Spleen (tissue), 11 donors: ENCODE measurements around the gene ADIPOR2. TPM values are rescaled to one million over a fixed set of nuclear protein-coding genes. Genes with fewer than 3 reads are reported as not detected.

ENCODE experiments used
- DNase-seq: peaks from one replicate; pipeline ENCODE4 v3.0.0-alpha.2; 2020
- H3K27ac ChIP-seq, 8 donors: fragments of 200-600 bp; sonication (generic) in 7 of 8; 1 replicate in 4 of 8; 2 replicates in 4 of 8; pipeline versions ENCODE4 v1.5.0 to v1.8.0; 2016 to 2021; ENCODE audit warnings: inconsistent platforms in 4 of 8, mild to moderate bottlenecking in 4 of 8, moderate library complexity in 1 of 8
- H3K27me3 ChIP-seq, 7 donors: fragments of 200-600 bp; sonication (generic) in 6 of 7; replicated peaks in 1 of 7; 1 replicate in 4 of 7; 2 replicates in 3 of 7; pipeline versions ENCODE4 v1.5.0 to v1.8.0; 2016 to 2021; ENCODE audit warnings: inconsistent platforms in 3 of 7, mild to moderate bottlenecking in 1 of 7
- H3K36me3 ChIP-seq, 6 donors: fragments of 200-600 bp; sonication (generic) in 5 of 6; 1 replicate in 4 of 6; 2 replicates in 2 of 6; pipeline versions ENCODE4 v1.5.0 to v1.8.0; 2016 to 2021; ENCODE audit warnings: inconsistent platforms in 2 of 6
- H3K4me1 ChIP-seq, 6 donors: fragments of 200-600 bp; sonication (generic) in 5 of 6; 1 replicate in 3 of 6; 2 replicates in 3 of 6; pipeline versions ENCODE4 v1.5.0 to v1.8.0; 2016 to 2021; ENCODE audit warnings: inconsistent platforms in 3 of 6
- H3K4me3 ChIP-seq, 8 donors: fragments of 200-600 bp; sonication (generic) in 7 of 8; 1 replicate in 4 of 8; 2 replicates in 4 of 8; pipeline versions ENCODE4 v1.5.0 to v1.8.0; 2016 to 2021; ENCODE audit warnings: inconsistent platforms in 4 of 8, mild to moderate bottlenecking in 4 of 8, moderate library complexity in 2 of 8
- H3K9me3 ChIP-seq, 8 donors: fragments of 200-600 bp; sonication (generic) in 7 of 8; 1 replicate in 4 of 8; 2 replicates in 4 of 8; pipeline versions ENCODE4 v1.5.0 to v1.8.0; 2016 to 2021; ENCODE audit warnings: inconsistent platforms in 4 of 8
- POLR2A ChIP-seq, 3 donors: fragments of 450-650 bp; IDR thresholded peaks; one replicate each; pipeline ENCODE4 v1.5.1; 2017; ENCODE audit warnings: antibody characterized with exemption in 3 of 3, mild to moderate bottlenecking in 1 of 3
- POLR2AphosphoS5 ChIP-seq, 3 donors: sonication (generic); formaldehyde crosslinking; IDR thresholded peaks; one replicate each; pipeline ENCODE4 v1.5.1; 2017; ENCODE audit warnings: antibody characterized with exemption in 3 of 3
- WGBS, 5 donors: extraction: QIAGEN DNeasy Blood & Tissue Kit in 3 of 5; methylation state at CpG; one replicate each; pipeline versions ENCODE4 v1.1.5 to v1.1.7; 2013 to 2018; 5-methylcytosine and 5-hydroxymethylcytosine counted together
- intact Hi-C: fragments of 100-400 bp; cut with DNase I; formaldehyde crosslinking; loops from one replicate; pipeline ENCODE4 v1.15.0; 2023; ENCODE audit warnings: low total_unique reads
- polyA plus RNA-seq, 3 donors: library from polyadenylated mRNA; stranded (reverse); fragments of 200-250 nt; gene quantifications; one replicate each; pipeline ENCODE4 v1.2.1, GENCODE V29; 2013
- total RNA-seq, 7 donors: library from RNA; depleted of rRNA in 3 of 7; stranded (reverse); fragments of >200 nt in 3 of 7; fragmentation: NEBNext Ultra II Directional in 4 of 7; extraction: Animal tissue kit (Norgen Biotek cat#: 25700) in 4 of 7; gene quantifications; one replicate each; pipeline versions ENCODE4 v1.1.0 to v1.2.1, GENCODE V29; 2016 to 2021
- TF ChIP-seq, protein P1 (sequence below), 11 experiments: fragments of 200-600 bp in 7 of 11; fragments of 450-650 bp in 4 of 11; sonication (generic) in 4 of 11; IDR thresholded peaks in 8 of 11; conservative IDR thresholded peaks in 3 of 11; 1 replicate in 7 of 11; 2 replicates in 4 of 11; pipeline versions ENCODE4 v1.4.0 to v1.8.0; 2016 to 2021; ENCODE audit warnings: antibody characterized with exemption in 11 of 11, inconsistent platforms in 4 of 11, mild to moderate bottlenecking in 1 of 11
- donor health status: healthy with polysubstance abuse.
- donor health status: DM: no; HTN: no; CAD: no; lungs with moderate emphysema.
- donor health status: DM: no; HTN: no; CAD: no.
- donor health status: Bipolar disorder and iron deficiency.
- donor health status: healthy.
- donor health status: DM: no; HTN: no; CAD: no.
- donor health status: DM: yes; HTN: yes; CAD: no.

ADIPOR2 gene
- total and polyA plus RNA-seq, 10 donors, result 12.9 to 43.7 (median 38.8) TPM

DNA sequence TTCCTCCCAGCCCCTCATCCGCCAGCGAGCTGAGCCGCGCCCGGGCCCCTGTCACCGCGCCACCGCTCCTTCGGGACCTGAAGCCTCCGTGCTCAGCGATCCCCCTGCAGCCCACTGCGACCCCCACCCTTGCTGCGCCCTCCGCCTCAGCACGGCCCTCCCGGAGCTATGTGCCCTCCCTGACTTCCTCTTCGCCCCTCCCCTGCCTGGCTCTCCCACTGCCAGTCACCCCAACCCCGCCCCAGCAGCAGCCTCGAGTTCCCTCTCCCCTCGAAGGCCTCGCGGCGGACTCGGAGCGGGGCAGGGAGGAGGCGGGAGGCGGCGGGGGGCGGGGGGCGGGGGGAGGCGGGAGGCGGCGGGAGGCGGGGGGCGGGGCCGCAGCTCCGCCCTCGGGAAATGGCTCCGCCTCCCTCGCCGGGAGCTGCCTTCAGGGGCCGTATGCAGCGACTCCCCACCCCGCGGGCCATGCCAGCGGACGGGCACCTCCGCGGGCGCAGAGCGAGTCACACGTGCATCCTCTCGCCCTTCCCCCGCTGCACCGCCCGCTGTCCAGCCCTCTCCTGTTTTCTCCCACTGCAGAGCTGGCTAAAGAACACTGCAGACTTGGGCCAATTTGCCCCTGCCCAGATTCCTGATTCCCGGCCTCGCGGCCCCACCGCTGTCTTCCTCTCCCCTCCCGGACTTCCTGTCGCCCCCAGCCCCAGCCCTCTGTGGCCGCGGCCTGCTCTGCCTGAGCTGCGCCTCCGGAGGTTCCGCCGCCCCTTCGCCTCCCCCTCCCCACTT, 29.1 kb upstream of the ADIPOR2 start:
- peak overlapping the region in 7 of 8 donors; percentile 34 to 74 (median 53) for H3K4me3 ChIP-seq
- TF ChIP-seq POLR2A (IDR thresholded peaks at IDR 0.05) (peak in 1 of 3 donors; percentile 44), POLR2AphosphoS5 (IDR thresholded peaks at IDR 0.05) (peak; percentile 90 to 92 (median 92))
- TF ChIP-seq, protein P1, sequence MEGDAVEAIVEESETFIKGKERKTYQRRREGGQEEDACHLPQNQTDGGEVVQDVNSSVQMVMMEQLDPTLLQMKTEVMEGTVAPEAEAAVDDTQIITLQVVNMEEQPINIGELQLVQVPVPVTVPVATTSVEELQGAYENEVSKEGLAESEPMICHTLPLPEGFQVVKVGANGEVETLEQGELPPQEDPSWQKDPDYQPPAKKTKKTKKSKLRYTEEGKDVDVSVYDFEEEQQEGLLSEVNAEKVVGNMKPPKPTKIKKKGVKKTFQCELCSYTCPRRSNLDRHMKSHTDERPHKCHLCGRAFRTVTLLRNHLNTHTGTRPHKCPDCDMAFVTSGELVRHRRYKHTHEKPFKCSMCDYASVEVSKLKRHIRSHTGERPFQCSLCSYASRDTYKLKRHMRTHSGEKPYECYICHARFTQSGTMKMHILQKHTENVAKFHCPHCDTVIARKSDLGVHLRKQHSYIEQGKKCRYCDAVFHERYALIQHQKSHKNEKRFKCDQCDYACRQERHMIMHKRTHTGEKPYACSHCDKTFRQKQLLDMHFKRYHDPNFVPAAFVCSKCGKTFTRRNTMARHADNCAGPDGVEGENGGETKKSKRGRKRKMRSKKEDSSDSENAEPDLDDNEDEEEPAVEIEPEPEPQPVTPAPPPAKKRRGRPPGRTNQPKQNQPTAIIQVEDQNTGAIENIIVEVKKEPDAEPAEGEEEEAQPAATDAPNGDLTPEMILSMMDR (IDR thresholded peaks at IDR 0.05 in 8 of 11, conservative IDR thresholded peaks at IDR 0.05 in 3 of 11), result peak in 1 of 11 experiments; percentile 15
- WGBS, 5 donors, result 1 to 7% (median 2%) methylated on average over 35 to 69 of the region's 69 CpGs
- intact Hi-C loops, result no loop called here
- peaks cover 0 to 37% (median 12%) of the 10 kb centered on the region in 6 donors for H3K4me1 ChIP-seq
- no peaks in the 10 kb centered on the region for H3K36me3 ChIP-seq
- H3K27ac ChIP-seq, result peak overlapping the region; percentile 49 to 92 (median 86)
- H3K27me3 ChIP-seq, result no peaks in the 10 kb centered on the region
- H3K9me3 ChIP-seq, result no peaks in the 10 kb centered on the region
- peak; percentile 96 for DNase-seq

DNA sequence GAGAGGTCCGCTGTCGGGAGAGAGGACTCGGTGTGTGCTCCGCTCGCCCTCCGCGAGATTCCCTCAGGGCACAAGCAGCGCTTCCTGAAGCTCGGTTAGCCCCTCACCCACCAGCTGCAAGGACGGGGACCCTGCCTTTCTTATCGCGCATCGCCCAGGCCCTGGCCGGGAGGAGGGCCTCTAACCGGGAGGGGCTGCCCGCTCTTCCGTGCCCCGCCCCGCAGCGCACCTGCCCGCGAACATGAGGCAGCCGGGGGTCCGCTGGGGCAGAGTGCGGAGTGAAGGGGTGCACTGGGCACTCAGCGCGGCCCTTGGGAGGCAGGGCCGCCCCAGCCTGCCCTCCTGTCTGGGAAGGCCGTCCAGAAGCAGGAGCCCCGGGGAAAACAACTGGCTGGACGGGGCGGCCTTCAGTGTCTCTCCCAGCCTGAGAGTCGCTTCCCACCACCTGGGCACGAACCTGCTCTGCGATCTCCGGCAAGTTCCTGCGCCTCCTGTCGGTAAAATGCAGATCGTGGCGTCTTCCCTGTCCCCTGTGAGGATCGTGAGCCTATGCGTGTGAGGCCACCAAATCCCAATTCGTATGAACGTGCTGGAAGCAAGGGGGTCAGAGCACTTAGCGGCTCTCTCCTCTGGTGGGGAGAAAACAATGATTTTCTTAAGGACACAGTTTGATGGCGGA, 28.0 kb upstream of the ADIPOR2 start:
- peak overlapping the region; percentile 37 to 84 (median 69) for H3K27ac ChIP-seq
- H3K9me3 ChIP-seq, result no peaks in the 10 kb centered on the region
- no peaks in the 10 kb centered on the region for H3K36me3 ChIP-seq
- peak overlapping the region in 3 of 8 donors; percentile 8 to 53 (median 20) for H3K4me3 ChIP-seq
- WGBS, 5 donors, result 32 to 66% (median 54%) methylated on average over 17 to 46 of the region's 46 CpGs
- DNase-seq, result peak; percentile 82
- intact Hi-C loops, result no loop called here
- no peak for TF ChIP-seq POLR2A (IDR thresholded peaks at IDR 0.05)
- TF ChIP-seq POLR2AphosphoS5 (IDR thresholded peaks at IDR 0.05), result peak in 2 of 3 donors; percentile 42 to 57
- TF ChIP-seq, protein P1 (IDR thresholded peaks at IDR 0.05 in 8 of 11, conservative IDR thresholded peaks at IDR 0.05 in 3 of 11), result peak in 8 of 11 experiments; percentile 19 to 49 (median 27)
- H3K4me1 ChIP-seq, result peaks cover 0 to 48% (median 19%) of the 10 kb centered on the region in 6 donors
- H3K27me3 ChIP-seq, result no peaks in the 10 kb centered on the region

DNA sequence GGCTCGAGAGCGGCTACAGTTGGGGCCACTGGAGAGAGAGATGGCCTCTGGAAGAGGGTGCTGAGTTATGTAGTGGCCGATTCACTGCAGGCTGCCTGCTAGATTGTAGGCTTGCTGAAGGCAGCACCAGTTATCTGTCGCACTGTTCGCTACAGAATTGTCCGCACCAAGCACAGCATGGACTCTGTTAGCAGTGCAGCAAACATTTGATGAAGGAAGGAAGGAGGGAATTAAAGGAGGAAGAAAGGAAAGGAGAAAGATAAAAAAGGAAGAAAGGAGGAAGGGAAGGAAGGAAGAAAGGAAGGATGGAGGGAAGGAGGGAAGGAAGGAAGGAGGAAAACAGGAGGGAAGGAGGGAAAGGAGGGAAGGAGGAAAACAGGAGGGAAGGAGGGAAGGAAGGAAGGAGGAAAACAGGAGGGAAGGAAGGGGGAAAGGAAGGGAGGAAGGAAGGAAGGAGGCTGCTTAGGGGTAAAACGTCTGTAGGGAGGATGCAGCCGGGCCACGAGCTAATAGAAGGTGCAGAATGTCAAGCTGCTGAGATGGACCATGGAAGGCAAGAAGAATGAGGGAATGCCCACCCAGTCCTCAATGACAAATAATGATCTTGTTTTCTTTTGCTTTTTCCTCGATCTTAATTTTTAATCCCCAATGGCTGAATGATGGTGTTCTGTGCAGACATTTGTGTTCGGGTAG, 27.3 kb upstream of the ADIPOR2 start:
- DNase-seq, result no peak
- Histone ChIP-seq H3K36me3 (no peaks in the 10 kb centered on the region), H3K4me3 (no peak overlapping the region), H3K27me3 (no peaks in the 10 kb centered on the region), H3K4me1 (peaks cover 0 to 53% (median 23%) of the 10 kb centered on the region in 6 donors), H3K27ac (peak overlapping the region in 6 of 8 donors; percentile 57 to 84 (median 76)), H3K9me3 (no peaks in the 10 kb centered on the region)
- WGBS, 5 donors, result 84 to 90% (median 86%) methylated on average over 11 of the region's 11 CpGs
- intact Hi-C loops, result no loop called here
- TF ChIP-seq POLR2AphosphoS5 (IDR thresholded peaks at IDR 0.05) (no peak), POLR2A (IDR thresholded peaks at IDR 0.05) (no peak)
- TF ChIP-seq, protein P1 (IDR thresholded peaks at IDR 0.05 in 8 of 11, conservative IDR thresholded peaks at IDR 0.05 in 3 of 11), result no peak
